H1 (cell line): Measurements from ENCODE around the gene ZFP30. TPM values are rescaled to one million over a fixed set of nuclear protein-coding genes. Genes with fewer than 3 reads are reported as not detected.

Experiments
- CTCF ChIA-PET: fragments of 300-600 bp; sonication (Branson Sonifier 250); formaldehyde crosslinking; loops from one replicate; lab custom pipeline; 2021; ENCODE audit not compliant: partially characterized antibody; lab: Charles Lee
- POLR2A ChIA-PET: fragments of 300-600 bp; sonication (Branson Sonifier 250); formaldehyde crosslinking; loops from one replicate; lab custom pipeline; 2021; ENCODE audit warnings: inconsistent platforms; ENCODE audit not compliant: partially characterized antibody; lab: Charles Lee
- DNase-seq, 2 experiments: peaks; one replicate each; pipeline versions ENCODE4 v3.0.0 to v3.0.0-alpha.2; 2010 to 2022; ENCODE audit warnings: low spot score in 2 of 2, low read depth in 1 of 2, mixed read lengths in 1 of 2
- FAIRE-seq: peaks from 2 replicates; lab custom pipeline; 2011; peaks lifted over from hg19 to GRCh38; lab: Jason Lieb, UNC
- H2AFZ ChIP-seq: 2 replicates; pipeline ENCODE4 v1.8.1; 2012; ENCODE audit warnings: low read length, inconsistent platforms
- H2AK5ac ChIP-seq: 2 replicates; pipeline ENCODE4 v1.6.1; 2013; ENCODE audit warnings: low read depth, low read length
- H2BK120ac ChIP-seq: replicated peaks from 2 replicates; pipeline ENCODE3; 2013; ENCODE audit warnings: low read depth, low read length, inconsistent platforms
- H2BK12ac ChIP-seq: 2 replicates; pipeline ENCODE4 v1.6.1; 2013; ENCODE audit warnings: low read depth, low read length
- H2BK15ac ChIP-seq: 2 replicates; pipeline ENCODE4 v1.6.1; 2013; ENCODE audit warnings: low read length
- H2BK20ac ChIP-seq: 2 replicates; pipeline ENCODE4 v1.6.1; 2013; ENCODE audit warnings: low read length
- H2BK5ac ChIP-seq: 2 replicates; pipeline ENCODE4 v1.6.1; 2013; ENCODE audit warnings: low read depth, low read length
- H3K14ac ChIP-seq: 2 replicates; pipeline ENCODE4 v1.6.1; 2013; ENCODE audit warnings: inconsistent platforms; ENCODE audit not compliant: insufficient read length
- H3K18ac ChIP-seq: 2 replicates; pipeline ENCODE4 v1.6.1; 2013; ENCODE audit warnings: low read length; ENCODE audit errors: extremely low read depth
- H3K23ac ChIP-seq: 2 replicates; pipeline ENCODE4 v1.6.1; 2013; ENCODE audit warnings: inconsistent platforms; ENCODE audit not compliant: insufficient read length
- H3K23me2 ChIP-seq: 2 replicates; pipeline ENCODE4 v1.6.1; 2013; ENCODE audit warnings: low read depth, low read length
- H3K27ac ChIP-seq: 2 replicates; pipeline ENCODE4 v1.6.1; 2011; ENCODE audit warnings: low read depth, low read length, inconsistent platforms
- H3K27me3 ChIP-seq, 4 experiments: replicated peaks in 1 of 4; 1 replicate in 1 of 4; 2 replicates in 3 of 4; pipeline versions ENCODE4 v1.6.1 to v1.8.1; 2011 to 2013; ENCODE audit warnings: low read length in 3 of 4, mild to moderate bottlenecking in 3 of 4, inconsistent platforms in 2 of 4, mixed read lengths in 2 of 4, moderate library complexity in 1 of 4; ENCODE audit not compliant: control insufficient read depth in 3 of 4, insufficient read depth in 3 of 4; ENCODE audit errors: extremely low read depth in 1 of 4
- H3K36me3 ChIP-seq, 4 experiments: 2 replicates each; pipeline versions ENCODE4 v1.6.1 to v1.8.1; 2011 to 2013; ENCODE audit warnings: mild to moderate bottlenecking in 4 of 4, low read length in 3 of 4, moderate library complexity in 2 of 4, control low read depth in 1 of 4, inconsistent platforms in 1 of 4; ENCODE audit not compliant: insufficient read depth in 4 of 4, control insufficient read depth in 2 of 4
- H3K4ac ChIP-seq: replicated peaks from 2 replicates; pipeline ENCODE3; 2013; ENCODE audit warnings: low read length, low read depth, mixed read lengths, inconsistent platforms; ENCODE audit not compliant: insufficient read length
- H3K4me1 ChIP-seq, 4 experiments: replicated peaks in 1 of 4; 1 replicate in 1 of 4; 2 replicates in 3 of 4; pipeline versions ENCODE4 v1.6.1 to v1.8.1; 2011 to 2013; ENCODE audit warnings: low read length in 3 of 4, inconsistent platforms in 2 of 4, mixed read lengths in 1 of 4; ENCODE audit not compliant: insufficient read depth in 4 of 4, control insufficient read depth in 3 of 4
- H3K4me2 ChIP-seq, 2 experiments: 2 replicates each; pipeline versions ENCODE4 v1.6.1 to v1.8.1; 2011 to 2013; ENCODE audit warnings: low read depth in 2 of 2, low read length in 2 of 2, control low read depth in 1 of 2, inconsistent platforms in 1 of 2, mild to moderate bottlenecking in 1 of 2; ENCODE audit not compliant: insufficient read depth in 1 of 2
- H3K4me3 ChIP-seq, 4 experiments: fragments of 200-600, 300-600 bp in 1 of 4; sonication (generic), shearing (Covaris generic), sonication (Bioruptor Twin) in 1 of 4; 2 replicates each; pipeline versions ENCODE4 v1.5.1 to v1.8.1; 2011 to 2016; ENCODE audit warnings: low read length in 4 of 4, low read depth in 3 of 4, control low read depth in 2 of 4, inconsistent platforms in 2 of 4, mild to moderate bottlenecking in 2 of 4, mixed read lengths in 1 of 4, moderate library complexity in 1 of 4; ENCODE audit not compliant: insufficient read depth in 2 of 4; ENCODE audit errors: extremely low read depth in 1 of 4
- H3K56ac ChIP-seq: replicated peaks from 2 replicates; pipeline ENCODE3; 2013; ENCODE audit warnings: low read depth, mild to moderate bottlenecking, mixed read lengths, low read length, inconsistent platforms; ENCODE audit not compliant: insufficient read length
- H3K79me1 ChIP-seq: 2 replicates; pipeline ENCODE4 v1.6.1; 2013; ENCODE audit warnings: low read depth, low read length, control low read depth
- H3K79me2 ChIP-seq, 2 experiments: 2 replicates each; pipeline versions ENCODE4 v1.6.1 to v1.8.1; 2012 to 2013; ENCODE audit warnings: low read length in 2 of 2, mild to moderate bottlenecking in 2 of 2, inconsistent platforms in 1 of 2; ENCODE audit not compliant: insufficient read depth in 2 of 2, control insufficient read depth in 1 of 2
- H3K9ac ChIP-seq, 4 experiments: replicated peaks in 1 of 4; 1 replicate in 1 of 4; 2 replicates in 3 of 4; pipeline versions ENCODE4 v1.6.1 to v1.8.1; 2011 to 2013; ENCODE audit warnings: low read depth in 3 of 4, low read length in 3 of 4, control low read depth in 2 of 4, mild to moderate bottlenecking in 2 of 4, moderate library complexity in 2 of 4, inconsistent platforms in 1 of 4; ENCODE audit errors: extremely low read depth in 1 of 4
- H3K9me3 ChIP-seq, 2 experiments: 2 replicates each; pipeline versions ENCODE4 v1.6.1 to v1.8.1; 2012 to 2013; ENCODE audit warnings: mild to moderate bottlenecking in 2 of 2, moderate library complexity in 2 of 2, control low read depth in 1 of 2, inconsistent platforms in 1 of 2, low read depth in 1 of 2, low read length in 1 of 2, mixed read lengths in 1 of 2; ENCODE audit not compliant: insufficient read depth in 2 of 2
- H4K20me1 ChIP-seq, 2 experiments: replicated peaks in 1 of 2; 2 replicates each; pipeline versions ENCODE3 to v1.8.1; 2011 to 2013; ENCODE audit warnings: inconsistent platforms in 2 of 2, low read length in 2 of 2, mild to moderate bottlenecking in 1 of 2; ENCODE audit not compliant: insufficient read depth in 2 of 2, control insufficient read depth in 1 of 2
- H4K5ac ChIP-seq: 2 replicates; pipeline ENCODE4 v1.6.1; 2013; ENCODE audit warnings: low read length, low read depth, mixed read lengths, inconsistent platforms; ENCODE audit not compliant: insufficient read length
- H4K8ac ChIP-seq: 2 replicates; pipeline ENCODE4 v1.8.0; 2013; ENCODE audit warnings: mild to moderate bottlenecking, moderate library complexity, low read length, inconsistent platforms; ENCODE audit not compliant: insufficient read depth; ENCODE audit errors: extremely low read depth
- H4K91ac ChIP-seq: replicated peaks from 2 replicates; pipeline ENCODE3; 2013; ENCODE audit warnings: low read length, mixed read lengths, inconsistent platforms; ENCODE audit not compliant: insufficient read length
- BACH1 ChIP-seq: IDR thresholded peaks from 2 replicates; pipeline ENCODE4 v1.6.1; 2012; ENCODE audit warnings: low read length, improper control_type of control experiment
- CREB1 ChIP-seq: IDR thresholded peaks from 2 replicates; pipeline ENCODE4 v1.6.1; 2012; ENCODE audit warnings: inconsistent platforms
- FOSL1 ChIP-seq: IDR thresholded peaks from 2 replicates; pipeline ENCODE4 v1.6.1; 2011; ENCODE audit warnings: mild to moderate bottlenecking, low read depth, low read length, moderate library complexity; ENCODE audit not compliant: insufficient read depth
- NRF1 ChIP-seq: IDR thresholded peaks from 2 replicates; pipeline ENCODE4 v1.6.1; 2011; ENCODE audit warnings: mild to moderate bottlenecking, low read depth, low read length, improper control_type of control experiment
- POU5F1 ChIP-seq: IDR thresholded peaks from 2 replicates; pipeline ENCODE4 v1.6.1; 2011; ENCODE audit warnings: low read depth, mild to moderate bottlenecking, low read length, moderate library complexity
- RAD21 ChIP-seq, 2 experiments: IDR thresholded peaks in 1 of 2; conservative IDR thresholded peaks in 1 of 2; 2 replicates each; pipeline ENCODE4 v1.6.1; 2011; ENCODE audit warnings: low read depth in 2 of 2, low read length in 2 of 2, improper control_type of control experiment in 1 of 2, inconsistent platforms in 1 of 2, mild to moderate bottlenecking in 1 of 2, moderate library complexity in 1 of 2
- SIN3A ChIP-seq, 2 experiments: IDR thresholded peaks in 1 of 2; conservative IDR thresholded peaks in 1 of 2; 2 replicates each; pipeline ENCODE4 v1.6.1; 2011 to 2012; ENCODE audit warnings: low read length in 2 of 2, improper control_type of control experiment in 1 of 2, low read depth in 1 of 2, mild to moderate bottlenecking in 1 of 2
- SP2 ChIP-seq: IDR thresholded peaks from 2 replicates; pipeline ENCODE4 v1.6.1; 2012; ENCODE audit warnings: mild to moderate bottlenecking, low read length, inconsistent platforms
- SRF ChIP-seq: IDR thresholded peaks from 2 replicates; pipeline ENCODE4 v1.6.1; 2011; ENCODE audit warnings: mild to moderate bottlenecking, low read depth, low read length, moderate library complexity
- TBP ChIP-seq: IDR thresholded peaks from 2 replicates; pipeline ENCODE4 v1.6.1; 2011; ENCODE audit warnings: low read depth, low read length, improper control_type of control experiment
- USF2 ChIP-seq: IDR thresholded peaks from 2 replicates; pipeline ENCODE4 v1.6.1; 2011; ENCODE audit warnings: low read length, improper control_type of control experiment
- WGBS, 2 experiments: shearing (Covaris generic) in 1 of 2; methylation state at CpG; one replicate each; pipeline versions ENCODE4 v1.1.6 to v1.1.7; 2013 to 2015; ENCODE audit warnings: low lambda C conversion rate in 2 of 2, mixed read lengths in 2 of 2, inconsistent platforms in 1 of 2, low coverage in 1 of 2, missing lambda C conversion rate in 1 of 2; ENCODE audit not compliant: insufficient replicate concordance in 2 of 2, insufficient coverage in 1 of 2, insufficient read length in 1 of 2; ENCODE audit errors: extremely low coverage in 1 of 2, missing lambda C conversion rate in 1 of 2; 5-methylcytosine and 5-hydroxymethylcytosine counted together
- polyA plus RNA-seq, 7 experiments: library from polyadenylated mRNA; depleted of rRNA in 3 of 7; stranded (reverse) in 5 of 7; unstranded in 2 of 7; fragments of >200 nt in 5 of 7; fragments of 200-250 nt in 2 of 7; gene quantifications; 1 replicate in 5 of 7; 2 replicates in 1 of 7; 4 replicates in 1 of 7; pipeline versions ENCODE4 v1.2.1 to v1.2.3, GENCODE V29; 2011 to 2013; ENCODE audit warnings: missing spikeins in 2 of 7, mixed read lengths in 2 of 7
- total RNA-seq: library from RNA; stranded (reverse); fragmentation: NEBNext Ultra II Directional; extraction: Animal tissue kit (Norgen Biotek cat#: 25700); gene quantifications from 2 replicates; pipeline ENCODE4 v1.2.1, GENCODE V29; 2021
- TF ChIP-seq, protein P1 (sequence below): IDR thresholded peaks from 2 replicates; pipeline ENCODE4 v1.6.1; 2012; ENCODE audit warnings: low read length, inconsistent platforms

The ZFP30 gene
- total and polyA plus RNA-seq, 2 of the 8 experiments (the other 6 are each of a cell fraction or from before 2014, with no cell fraction given), result 1.4 to 6.1 TPM

DNA sequence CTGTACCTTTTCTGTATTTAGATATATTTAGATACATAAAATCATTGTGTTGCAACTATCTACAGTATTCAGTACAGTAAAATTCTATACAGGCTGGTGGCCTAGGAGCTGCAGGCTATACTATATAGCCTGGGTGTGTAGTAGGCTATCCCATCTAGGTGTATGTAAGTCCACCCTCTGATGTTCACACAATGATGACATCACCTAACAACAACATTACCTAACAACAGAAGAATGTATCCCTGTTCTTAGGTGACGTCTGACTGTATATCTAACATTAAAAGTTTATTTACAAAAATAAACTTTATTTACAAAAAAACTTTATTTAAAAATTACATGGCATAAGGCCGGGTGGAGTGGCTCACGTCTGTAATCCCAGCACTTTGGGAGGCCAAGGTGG lies 28.3 kb upstream of the ZFP30 start:
- POLR2A ChIA-PET, result no interaction called here
- no peak overlapping the region for H2BK5ac ChIP-seq
- H3K56ac ChIP-seq, result no peak overlapping the region
- H3K27ac ChIP-seq, result no peak overlapping the region
- no peak overlapping the region for H2BK12ac ChIP-seq
- no peaks in the 10 kb centered on the region for H3K36me3 ChIP-seq
- H3K23me2 ChIP-seq, result no peaks in the 10 kb centered on the region
- H2BK120ac ChIP-seq, result no peak overlapping the region
- H4K8ac ChIP-seq, result no peak overlapping the region
- H2BK15ac ChIP-seq, result no peak overlapping the region
- H3K18ac ChIP-seq, result no peak overlapping the region
- H3K9me3 ChIP-seq, result peaks cover 15 to 16% of the 10 kb centered on the region in 2 experiments
- H3K9ac ChIP-seq, result no peak overlapping the region
- CTCF ChIA-PET, result interaction anchor here (0.6 kb wide), 1 partner anchor 36 kb away, joined by 3 read pairs; no protein-coding TSS in a partner anchor
- no peak overlapping the region for H3K23ac ChIP-seq
- H2AK5ac ChIP-seq, result no peak overlapping the region
- no peak overlapping the region for H2BK20ac ChIP-seq
- FAIRE-seq, result no peak
- no peaks in the 10 kb centered on the region for H3K79me2 ChIP-seq
- H3K4me2 ChIP-seq, result no peak overlapping the region
- no peak overlapping the region for H3K4me3 ChIP-seq
- DNase-seq, result no peak
- H2AFZ ChIP-seq, result no peak overlapping the region
- H3K14ac ChIP-seq, result no peak overlapping the region
- no peak overlapping the region for H4K5ac ChIP-seq
- no peaks in the 10 kb centered on the region for H3K79me1 ChIP-seq
- H3K4me1 ChIP-seq, result no peaks in the 10 kb centered on the region
- H4K91ac ChIP-seq, result no peak overlapping the region
- peaks cover 0 to 1% (median 0%) of the 10 kb centered on the region in 4 experiments; a peak in 1 of 7 replicates for H3K27me3 ChIP-seq
- H3K4ac ChIP-seq, result no peak overlapping the region
- H4K20me1 ChIP-seq, result no peaks in the 10 kb centered on the region
- 85% methylated on average over 3 of the region's 3 CpGs; no CpG with 5 or more reads in 1 of the 2 experiments for WGBS, 2 experiments
- TF ChIP-seq SRF (no peak), BACH1 (no peak), NRF1 (no peak), SP2 (no peak), FOSL1 (no peak), TBP (no peak), CREB1 (no peak), USF2 (no peak), RAD21 (IDR thresholded peaks at IDR 0.05 in 1 of 2, conservative IDR thresholded peaks at IDR 0.05 in 1 of 2; ENCODE audit: low read depth in 2 of 2, low read length in 2 of 2) (no peak), SIN3A (conservative IDR thresholded peaks at IDR 0.05 in 1 of 2, IDR thresholded peaks at IDR 0.05 in 1 of 2; ENCODE audit: low read depth in 1 of 2, low read length in 2 of 2) (no peak), POU5F1 (no peak)
- TF ChIP-seq, protein P1, sequence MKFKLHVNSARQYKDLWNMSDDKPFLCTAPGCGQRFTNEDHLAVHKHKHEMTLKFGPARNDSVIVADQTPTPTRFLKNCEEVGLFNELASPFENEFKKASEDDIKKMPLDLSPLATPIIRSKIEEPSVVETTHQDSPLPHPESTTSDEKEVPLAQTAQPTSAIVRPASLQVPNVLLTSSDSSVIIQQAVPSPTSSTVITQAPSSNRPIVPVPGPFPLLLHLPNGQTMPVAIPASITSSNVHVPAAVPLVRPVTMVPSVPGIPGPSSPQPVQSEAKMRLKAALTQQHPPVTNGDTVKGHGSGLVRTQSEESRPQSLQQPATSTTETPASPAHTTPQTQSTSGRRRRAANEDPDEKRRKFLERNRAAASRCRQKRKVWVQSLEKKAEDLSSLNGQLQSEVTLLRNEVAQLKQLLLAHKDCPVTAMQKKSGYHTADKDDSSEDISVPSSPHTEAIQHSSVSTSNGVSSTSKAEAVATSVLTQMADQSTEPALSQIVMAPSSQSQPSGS, result no peak
